HL-60/S4 treated with retinoic acid at 250 ng/mL for 4 days and 3 days (cell line): Measurements from ENCODE around the gene SGK1.
"Not testable (repeated sequence)": the region's sequence is repeated elsewhere in the genome, so short reads cannot be mapped to it uniquely, and the experiment has no call there.

Experiments used
- in situ Hi-C: fragments of 300-500 bp; cut with MboI; formaldehyde crosslinking; loops from 2 replicates; pipeline ENCODE4 v1.7.0; 2022; ENCODE audit warnings: low sequenced_read_pairs

The SGK1 gene

DNA sequence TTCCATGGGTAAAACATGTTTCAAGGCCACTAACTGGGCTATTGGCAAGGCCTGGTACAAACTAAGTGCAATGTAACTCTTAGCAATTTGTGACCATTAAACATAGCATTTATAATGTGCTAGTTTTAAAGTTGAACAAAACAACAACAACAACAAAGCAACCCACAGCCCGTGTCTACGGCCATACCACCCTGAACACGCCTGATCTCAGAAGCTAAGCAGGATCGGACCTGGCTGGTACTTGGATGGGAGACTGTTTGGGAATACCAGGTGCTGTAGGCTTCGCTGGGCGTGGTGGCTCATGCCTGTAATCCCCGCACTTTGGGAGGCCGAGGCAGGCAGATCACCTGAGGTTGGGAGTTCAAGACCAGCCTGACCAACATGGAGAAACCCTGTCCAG lies 61.0 kb downstream of the SGK1 start:
- in situ Hi-C loops: no loop called here

DNA sequence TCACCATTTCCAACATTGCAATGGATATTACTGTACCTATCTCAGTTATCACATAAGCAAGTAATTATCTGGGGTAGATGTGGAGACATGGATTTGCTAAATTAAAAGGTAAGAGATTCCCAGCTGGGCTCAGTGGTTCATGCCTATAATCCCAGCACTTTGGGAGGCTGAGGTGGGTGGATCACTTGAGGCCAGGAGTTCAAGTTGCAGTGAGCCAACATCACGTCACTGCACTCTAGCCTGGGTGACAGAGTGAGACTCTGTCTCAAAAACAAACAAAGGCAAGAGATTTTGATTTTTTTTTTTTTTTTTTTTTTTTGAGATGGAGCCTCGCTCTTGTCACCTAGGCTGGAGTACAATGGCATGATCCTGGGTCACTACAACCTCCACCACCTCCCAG lies 62.6 kb downstream of the SGK1 start:
- in situ Hi-C loops: not testable (repeated sequence)

DNA sequence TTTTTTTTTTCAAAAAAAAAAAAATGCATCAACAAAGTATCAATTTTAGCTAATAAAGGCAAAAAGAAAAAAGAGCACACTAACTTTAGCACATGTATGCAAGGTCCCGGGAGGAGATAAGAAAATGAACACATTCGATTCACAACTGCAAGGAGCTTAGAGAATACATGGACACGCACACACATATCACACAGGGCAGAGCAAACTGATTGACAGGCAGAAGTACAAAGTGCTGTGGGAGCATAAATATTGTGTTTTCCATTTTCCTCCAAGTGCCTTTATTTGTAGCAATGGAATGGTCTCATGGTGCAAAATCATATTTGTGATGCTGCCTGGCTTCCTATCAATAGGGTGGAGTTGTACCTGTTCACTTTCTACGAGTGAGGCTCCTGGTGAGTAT lies 63.8 kb downstream of the SGK1 start:
- in situ Hi-C loops: no loop called here

DNA sequence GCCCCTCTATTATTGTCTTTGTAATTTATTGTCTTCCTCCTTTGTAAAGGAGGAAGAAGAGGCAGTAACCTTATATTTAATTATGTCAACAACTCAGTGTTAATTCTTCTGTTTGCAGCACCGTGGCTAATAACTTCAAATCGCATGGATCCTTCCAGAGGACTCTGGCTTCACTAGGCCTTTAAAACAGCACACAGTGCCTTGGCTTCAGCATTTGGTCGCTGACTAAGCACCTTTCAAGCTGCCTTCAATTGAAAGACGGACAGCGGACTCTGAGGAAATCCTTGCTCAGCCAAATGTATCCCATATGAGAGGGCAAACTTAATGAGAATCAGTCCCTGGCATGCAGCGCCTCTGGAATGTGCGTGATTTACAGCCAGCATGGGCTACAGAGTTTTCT lies 64.2 kb downstream of the SGK1 start:
- in situ Hi-C loops: no loop called here

DNA sequence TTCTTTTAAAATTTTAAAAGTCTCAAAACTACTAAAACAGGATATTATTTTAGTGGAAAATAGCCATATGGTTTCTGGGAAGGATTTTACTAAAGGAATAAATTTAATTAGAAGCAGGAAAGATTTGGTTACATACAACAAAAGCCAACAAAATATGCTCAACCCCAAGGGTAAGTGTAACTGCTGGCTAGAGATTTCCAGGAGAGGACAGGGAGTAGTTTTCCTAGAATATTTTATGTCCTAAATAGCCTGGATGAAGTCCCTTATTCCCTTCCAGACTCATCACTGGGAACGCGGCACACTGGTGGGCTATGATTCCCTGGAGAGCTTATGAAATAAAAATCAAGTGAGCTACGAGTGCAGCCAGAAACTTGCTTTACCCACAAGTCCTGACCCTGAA lies 66.6 kb downstream of the SGK1 start:
- in situ Hi-C loops: no loop called here

DNA sequence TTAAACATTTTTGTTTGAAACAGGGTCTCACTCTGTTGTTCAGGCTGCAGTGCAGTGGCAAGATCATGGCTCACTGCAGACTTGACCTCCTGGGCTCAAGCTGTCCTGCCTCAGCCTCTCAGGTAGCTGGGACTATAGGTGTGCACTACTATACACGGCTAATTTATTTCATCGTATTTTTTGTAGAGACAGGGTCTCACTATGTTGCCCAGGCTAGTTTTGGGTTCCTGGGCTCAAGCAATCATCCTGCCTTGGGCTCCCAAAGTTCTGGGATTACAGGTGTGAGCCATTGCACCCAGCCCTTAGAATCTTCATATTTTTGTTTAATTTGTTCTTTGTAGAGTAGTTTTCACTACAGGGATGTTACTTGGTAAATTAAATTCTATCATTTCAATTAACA lies 67.1 kb downstream of the SGK1 start:
- in situ Hi-C loops: no loop called here

DNA sequence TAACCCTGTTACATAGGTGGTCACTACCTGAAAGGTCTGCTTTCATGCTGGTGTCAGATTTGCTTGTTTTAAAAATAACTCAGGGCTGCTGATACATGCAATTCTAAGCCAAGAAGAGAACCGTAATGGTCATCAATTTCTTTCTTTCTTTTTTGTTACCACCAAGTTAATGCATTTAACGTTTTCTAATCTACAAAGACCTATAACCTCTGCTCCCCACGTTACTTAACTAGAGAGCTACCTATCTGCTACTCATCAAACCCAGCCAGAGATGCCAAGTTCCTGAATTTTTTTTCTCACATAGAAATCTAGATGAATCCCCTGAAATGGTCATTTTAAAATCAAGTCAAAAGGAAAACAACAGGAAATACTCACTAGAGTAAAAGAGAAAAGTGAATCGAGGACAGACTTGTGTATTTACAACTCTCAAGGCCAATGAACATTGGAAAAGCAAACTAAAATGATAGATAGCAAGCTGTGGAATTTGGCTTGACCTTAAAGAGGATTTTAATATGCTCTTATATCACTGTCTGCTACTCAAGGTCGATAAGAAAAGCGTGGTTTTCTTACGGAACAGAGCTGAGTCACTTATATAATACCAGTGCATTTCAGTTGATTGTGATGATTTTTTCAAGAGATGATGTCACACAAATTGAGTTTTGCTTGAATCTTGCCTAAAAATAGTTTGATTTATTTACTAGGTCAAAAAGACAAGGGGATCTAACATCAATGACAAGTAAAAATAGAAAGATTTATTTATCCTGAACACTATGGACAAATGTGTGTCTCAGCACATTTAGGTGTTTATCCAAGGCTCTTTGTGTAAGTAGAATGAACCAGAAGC lies 67.9 kb downstream of the SGK1 start:
- in situ Hi-C loops: no loop called here

DNA sequence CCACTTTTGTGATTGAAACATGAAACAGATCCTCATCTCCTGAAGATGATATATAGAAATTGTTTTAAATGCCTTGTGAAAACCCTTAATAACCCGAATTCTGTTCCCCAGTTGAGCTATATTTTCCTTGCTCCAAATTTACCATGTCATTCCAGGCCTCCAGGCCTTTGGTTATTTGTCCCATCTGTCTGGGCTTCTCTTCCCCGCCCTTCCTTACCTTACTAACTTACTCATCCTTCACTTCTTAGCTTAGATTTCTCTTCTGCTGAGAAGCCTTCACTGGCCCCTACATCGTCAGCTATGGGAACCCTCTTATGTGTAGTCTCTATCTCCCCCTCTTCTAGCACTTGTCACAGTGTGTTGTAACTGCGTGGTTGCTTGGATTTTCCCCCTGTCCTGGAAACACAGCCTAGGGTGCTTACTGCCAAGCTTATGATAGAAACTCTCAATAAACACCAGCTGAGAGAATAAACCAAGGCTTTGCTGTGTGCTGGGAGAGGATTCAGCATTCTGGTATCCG lies 68.6 kb downstream of the SGK1 start:
- in situ Hi-C loops: no loop called here

DNA sequence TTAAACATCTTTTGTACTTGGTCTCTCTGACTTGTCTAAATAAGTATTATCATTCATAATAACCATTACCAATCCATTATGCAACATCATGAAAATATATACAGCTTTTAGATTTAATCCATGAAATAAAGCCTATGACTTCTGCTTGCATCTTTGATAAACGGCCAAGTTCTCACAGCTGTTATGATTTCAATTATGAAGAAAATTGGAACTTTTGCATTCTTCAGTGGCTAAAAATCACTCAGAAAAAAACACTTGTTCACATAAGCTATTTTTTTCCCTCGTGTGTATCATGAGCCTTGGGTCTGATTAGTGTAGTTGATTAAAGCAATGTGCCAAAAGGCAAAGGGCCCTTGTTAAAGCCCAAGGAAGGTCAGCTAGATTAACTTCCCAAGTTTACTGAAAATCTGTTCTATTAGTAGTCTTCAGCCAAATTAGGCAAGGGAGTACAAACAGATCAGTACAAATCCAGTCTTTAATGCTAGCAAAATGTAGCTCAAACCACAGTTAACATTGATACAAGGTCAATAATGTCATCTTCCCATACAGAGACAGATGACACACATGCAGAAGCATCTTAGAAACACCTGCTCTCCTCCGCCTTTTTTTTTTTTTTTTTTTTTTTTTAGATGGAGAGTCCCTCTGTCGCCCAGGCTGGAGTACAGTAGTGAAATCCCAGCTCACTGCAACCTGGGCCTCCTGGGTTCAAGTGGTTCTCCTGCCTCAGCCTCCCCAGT lies 69.9 kb downstream of the SGK1 start:
- in situ Hi-C loops: no loop called here

DNA sequence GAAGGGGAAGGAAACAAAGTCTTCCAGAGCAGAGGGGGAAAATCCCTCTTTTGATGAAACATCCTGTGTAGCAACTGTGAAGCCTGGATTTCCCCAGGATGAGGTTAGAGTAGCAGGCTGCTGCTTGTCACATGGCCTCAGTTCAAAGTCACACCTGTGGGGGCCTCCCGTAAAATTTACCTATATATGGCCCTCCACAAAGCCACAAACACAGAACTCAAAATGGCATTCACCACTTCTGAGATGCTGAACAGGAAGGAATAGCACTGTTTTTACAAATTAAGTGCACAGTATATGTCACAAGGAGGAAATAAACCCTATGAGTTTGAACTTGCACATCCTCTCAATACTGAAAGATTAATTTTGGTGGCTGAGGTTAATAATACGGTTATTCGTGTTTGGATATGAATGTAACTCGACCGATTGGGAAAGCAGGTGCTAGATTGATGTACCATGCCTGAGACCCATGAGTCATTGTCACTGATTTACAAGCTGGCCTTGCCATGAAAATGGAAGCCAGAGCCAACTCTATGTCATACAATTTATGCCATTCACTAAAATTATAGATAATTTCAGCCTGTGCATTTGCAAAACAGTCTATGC lies 70.6 kb downstream of the SGK1 start:
- in situ Hi-C loops: no loop called here

DNA sequence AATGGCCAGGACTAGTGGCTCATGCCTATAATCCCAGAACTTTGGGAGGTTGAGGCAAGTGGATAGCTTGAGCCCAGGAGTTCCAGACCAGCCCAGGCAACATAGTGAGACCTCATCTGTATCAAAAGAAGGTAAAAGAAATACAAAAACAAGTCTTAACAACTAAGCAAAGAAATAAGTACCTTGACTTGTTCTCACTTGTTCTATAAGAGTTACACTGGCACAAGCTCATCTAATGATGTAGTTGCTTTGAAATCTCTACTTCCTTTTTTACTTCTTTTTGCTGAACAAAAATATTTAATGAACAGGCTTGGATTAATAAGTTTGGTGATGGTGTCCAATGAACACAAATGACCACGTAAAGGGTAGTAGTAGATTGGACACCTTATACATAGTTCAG lies 72.2 kb downstream of the SGK1 start:
- in situ Hi-C loops: no loop called here

DNA sequence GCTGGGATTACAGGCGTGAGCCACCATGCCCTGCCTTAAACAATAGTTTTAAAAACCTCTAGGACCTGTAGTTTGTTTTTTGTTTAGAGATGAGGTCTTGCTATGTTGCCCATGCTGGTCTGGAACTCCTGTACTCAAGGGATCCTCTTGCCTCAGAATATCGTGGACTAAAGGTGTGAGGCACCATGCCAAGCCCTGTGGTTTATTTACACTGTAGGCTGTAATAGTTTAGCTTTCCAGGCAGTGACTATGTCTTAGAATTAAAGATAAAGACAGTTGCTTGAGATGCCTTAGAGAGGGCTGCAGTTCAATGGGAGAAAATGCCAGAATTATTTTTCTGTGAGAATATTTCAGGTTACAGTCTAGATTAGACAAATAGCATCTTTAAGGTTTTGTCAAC lies 72.9 kb downstream of the SGK1 start:
- in situ Hi-C loops: no loop called here

DNA sequence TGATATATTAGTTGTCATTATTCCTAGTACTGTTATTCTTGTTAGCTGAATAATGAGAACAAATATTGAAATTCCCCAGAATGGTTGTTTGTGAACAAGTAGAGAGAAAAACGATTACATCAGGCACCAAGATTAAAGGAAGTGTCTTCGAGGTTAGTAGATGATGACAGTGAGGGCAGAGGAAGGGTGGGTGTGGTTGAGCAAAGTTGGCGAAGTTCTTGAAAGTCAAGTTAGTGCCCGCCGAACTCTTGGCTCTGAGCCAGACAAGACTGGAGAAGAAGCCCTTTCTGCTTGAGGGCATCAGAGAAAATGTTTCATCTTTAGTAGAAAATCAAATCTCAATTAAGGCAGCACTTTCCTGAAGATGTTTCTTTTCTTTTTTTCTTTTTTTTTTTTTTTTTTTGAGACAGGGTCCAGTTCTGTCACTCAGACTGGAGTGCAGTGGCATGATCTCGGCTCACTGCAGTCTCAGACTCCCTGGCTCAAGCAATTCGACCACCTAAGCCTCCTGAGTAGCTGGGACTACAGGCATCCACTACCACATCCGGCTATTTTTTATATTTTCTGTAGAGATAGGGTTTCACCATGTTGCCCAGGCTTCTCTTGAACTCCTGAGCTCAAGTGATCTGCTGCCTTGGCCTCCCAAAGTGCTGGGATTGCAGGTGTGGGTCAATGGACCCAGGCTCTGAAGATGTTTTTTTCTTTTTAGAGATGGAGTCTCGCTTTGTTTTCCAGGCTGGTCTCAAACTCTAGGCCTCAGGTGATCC lies 77.1 kb downstream of the SGK1 start:
- in situ Hi-C loops: no loop called here

DNA sequence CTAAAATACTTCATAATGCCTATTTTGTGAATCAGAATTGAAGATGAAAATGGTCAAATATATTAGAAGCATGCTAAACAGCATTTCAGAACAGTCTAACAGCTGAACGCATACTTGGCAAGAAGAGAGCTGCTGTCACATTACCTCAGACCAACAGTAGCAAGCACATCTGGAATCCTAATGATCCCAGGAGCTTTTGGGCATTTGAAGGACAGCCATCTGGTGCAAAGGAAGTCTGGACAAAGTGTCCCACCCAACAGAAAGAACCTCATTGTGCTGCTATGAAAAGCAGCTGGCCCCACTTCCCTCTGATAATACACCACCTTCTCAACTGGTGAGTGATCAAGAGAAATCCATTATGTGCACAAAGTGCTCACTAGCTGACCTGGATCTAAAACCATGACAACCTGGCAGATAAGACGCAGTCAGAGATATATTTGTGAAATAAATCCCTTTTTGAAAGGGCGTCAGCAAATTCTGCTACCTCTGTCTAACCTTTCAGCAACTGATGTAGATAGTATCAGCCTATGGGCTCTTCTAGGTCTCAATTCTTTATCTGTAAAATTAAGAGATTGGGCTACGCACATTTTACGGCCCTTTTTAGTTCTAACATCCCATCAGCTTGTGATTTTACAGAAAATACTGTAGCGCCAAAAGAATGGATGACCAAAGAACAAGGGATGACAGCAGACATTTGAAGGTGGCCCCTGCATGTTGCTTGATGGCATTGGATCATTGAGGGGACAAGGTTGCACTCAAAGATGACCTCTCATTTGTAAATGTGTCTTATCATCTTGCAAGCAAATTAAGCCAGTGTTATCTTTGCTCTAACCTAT lies 78.7 kb downstream of the SGK1 start:
- in situ Hi-C loops: no loop called here

DNA sequence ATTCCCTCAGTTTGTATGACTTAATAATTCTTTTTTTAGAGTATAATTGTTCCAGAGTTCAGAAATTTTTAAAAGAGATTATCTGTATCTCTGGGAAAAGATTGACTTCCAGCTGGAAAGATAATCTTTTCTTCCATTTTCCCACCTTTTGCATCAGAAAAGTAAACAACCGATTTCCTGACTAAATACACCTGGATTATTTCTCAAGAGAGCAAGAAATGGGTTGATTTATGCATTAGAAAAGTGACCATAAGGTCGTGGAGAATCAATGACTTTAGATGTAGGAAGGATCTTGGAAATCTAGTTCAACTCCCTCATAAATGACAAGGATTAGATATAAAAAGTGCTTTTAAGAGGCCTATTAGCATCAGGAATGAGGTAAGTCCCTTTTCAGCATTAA lies 79.9 kb downstream of the SGK1 start:
- in situ Hi-C loops: no loop called here

DNA sequence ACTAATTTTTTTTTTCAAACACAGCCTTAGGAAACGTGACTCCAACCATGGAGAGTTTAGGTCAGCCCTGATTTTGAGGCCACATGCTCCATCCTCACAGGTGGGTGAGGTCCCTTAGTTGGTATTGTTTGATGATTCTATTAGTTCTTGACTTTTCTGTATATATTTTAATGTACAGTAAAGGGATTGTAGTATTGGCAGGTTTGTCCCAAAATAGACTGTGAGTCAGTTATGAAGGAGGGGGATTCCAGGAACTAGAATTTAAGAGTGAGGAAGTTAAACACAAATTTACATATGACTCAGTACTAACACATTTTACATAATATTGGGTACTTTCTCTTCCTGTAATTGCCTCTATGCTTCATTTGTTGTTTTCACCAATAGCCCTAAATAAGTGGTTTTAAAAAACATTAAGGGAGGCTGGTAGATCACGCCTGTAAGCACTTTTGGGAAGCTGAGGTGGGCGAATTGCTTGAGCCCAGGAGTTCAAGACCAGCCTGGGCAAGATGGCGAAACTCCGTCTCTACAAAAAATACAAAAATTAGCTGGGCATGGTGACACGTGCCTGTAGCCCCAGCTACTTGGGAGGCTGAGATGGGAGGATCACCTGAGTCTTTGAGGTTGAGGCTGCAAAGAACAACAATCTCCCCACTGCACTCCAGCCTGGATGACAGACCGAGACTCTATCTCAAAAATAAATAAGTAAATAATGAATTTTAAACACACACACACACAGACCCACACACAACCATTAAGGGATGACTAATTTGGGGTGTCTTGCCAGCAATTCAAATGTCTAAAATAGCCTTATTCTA lies 81.8 kb downstream of the SGK1 start:
- in situ Hi-C loops: no loop called here

DNA sequence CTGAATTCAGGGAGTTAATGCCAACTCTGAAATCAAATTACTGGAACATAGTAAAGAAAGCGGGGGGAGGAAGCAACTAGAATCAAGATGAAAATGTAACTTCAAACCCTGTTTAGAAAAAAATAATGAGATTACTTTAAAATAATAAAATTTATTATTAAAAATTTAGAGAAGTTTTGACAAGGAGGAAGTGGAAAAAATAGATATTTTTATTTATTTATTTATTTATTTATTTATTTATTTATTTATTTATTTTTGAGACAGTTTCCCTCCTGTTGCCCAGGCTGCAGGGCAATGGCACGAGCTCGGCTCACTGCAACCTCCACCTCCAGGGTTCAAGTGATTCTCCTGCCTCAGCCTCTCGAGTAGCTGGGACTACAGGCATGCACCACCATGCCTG lies 82.6 kb downstream of the SGK1 start:
- in situ Hi-C loops: not testable (repeated sequence)

DNA sequence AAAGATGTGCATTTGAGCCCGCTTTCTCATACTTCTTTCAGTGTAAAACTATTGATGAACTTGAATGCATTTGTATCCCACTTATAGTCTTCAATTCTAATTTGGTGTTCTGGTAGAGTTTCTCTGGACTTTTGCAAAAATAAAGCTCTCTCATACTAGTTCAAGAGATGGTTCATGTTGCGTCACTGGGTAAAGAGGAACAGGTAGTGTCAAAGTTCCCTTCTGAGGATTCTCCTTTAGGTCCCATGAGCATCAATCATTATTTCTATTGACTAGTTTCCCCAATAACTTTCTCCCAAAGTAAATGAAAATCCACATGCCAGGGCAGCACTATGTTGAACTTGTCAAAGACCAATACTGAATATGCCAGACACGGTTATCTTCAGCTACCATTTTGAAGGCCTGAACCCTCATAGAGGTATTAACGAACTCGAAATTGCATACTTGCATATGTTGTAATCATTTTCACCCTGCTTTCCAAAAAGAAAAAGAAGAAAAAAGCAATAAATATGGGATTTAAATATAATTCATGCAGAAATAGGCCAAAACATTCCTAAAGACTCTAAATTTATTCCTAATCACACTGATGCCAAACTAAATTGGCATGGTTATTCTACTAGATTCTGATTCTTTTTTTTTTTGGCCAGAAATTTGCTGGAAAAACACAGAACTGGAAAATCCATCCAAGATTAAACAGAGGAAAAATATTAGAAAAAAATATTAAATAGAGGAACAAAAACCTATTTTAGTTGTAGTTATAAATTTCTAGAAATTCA lies 84.5 kb downstream of the SGK1 start:
- in situ Hi-C loops: no loop called here

DNA sequence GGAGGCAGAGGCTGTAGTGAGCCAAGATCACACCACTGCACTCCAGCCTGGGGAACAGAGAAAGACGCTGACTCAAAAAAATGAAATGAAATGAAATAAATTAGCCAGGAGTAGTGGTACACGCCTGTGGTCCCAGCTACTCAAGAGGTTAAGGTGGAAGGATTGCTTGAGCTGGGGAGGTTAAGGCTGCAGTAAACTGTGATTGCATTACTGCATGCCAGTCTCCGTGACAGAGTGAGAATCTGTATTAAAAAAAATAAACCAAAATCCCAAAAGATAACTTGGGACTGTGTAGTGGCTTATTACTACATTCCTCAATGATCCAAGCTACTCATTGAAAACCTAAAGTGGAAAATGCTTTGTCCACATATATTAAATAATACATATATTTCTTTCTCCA lies 87.0 kb downstream of the SGK1 start:
- in situ Hi-C loops: no loop called here
